HG02759 (cell line): ENCODE results near the gene SEMA6A.

Experiments
- ATAC-seq: cut with Tn5 transposase; IDR thresholded peaks from one replicate; pipeline ENCODE4 v1.9.1; 2021; ENCODE audit warnings: mild to moderate bottlenecking, moderate library complexity; ENCODE audit not compliant: unreplicated experiment

Gene SEMA6A

GRCh38 chr5:116467465-116467843 lies 107.2 kb downstream of the SEMA6A start:
- no peak for ATAC-seq

- ATAC-seq, result no peak
These were observed 107.7 kb downstream of the SEMA6A start for GRCh38 chr5:116466727-116467464.

GRCh38 chr5:116465411-116465810 lies 109.2 kb downstream of the SEMA6A start:
- no peak for ATAC-seq

- ATAC-seq, result no peak
These were observed 110.4 kb downstream of the SEMA6A start for GRCh38 chr5:116464144-116464708.

GRCh38 chr5:116462500-116462899 lies 112.1 kb downstream of the SEMA6A start:
- ATAC-seq, result no peak

- no peak for ATAC-seq
These were observed 115.3 kb downstream of the SEMA6A start for GRCh38 chr5:116459301-116459700.

- no peak for ATAC-seq
These were observed 117.6 kb downstream of the SEMA6A start for GRCh38 chr5:116457062-116457461.

- no peak for ATAC-seq
These were observed 118.6 kb downstream of the SEMA6A start for GRCh38 chr5:116456036-116456435.

GRCh38 chr5:116455061-116455460 lies 119.6 kb downstream of the SEMA6A start:
- no peak for ATAC-seq

GRCh38 chr5:116454417-116454927 lies 120.2 kb downstream of the SEMA6A start:
- ATAC-seq, result peak; percentile 100

- peak; percentile 18 for ATAC-seq
These were observed 120.6 kb downstream of the SEMA6A start for GRCh38 chr5:116453988-116454411.

- ATAC-seq, result no peak
These were observed 121.8 kb downstream of the SEMA6A start for GRCh38 chr5:116452774-116453368.

- ATAC-seq, result no peak
These were observed 122.6 kb downstream of the SEMA6A start for GRCh38 chr5:116451905-116452450.

GRCh38 chr5:116451066-116451465 lies 123.6 kb downstream of the SEMA6A start:
- no peak for ATAC-seq

- no peak for ATAC-seq
These were observed 125.2 kb downstream of the SEMA6A start for GRCh38 chr5:116449458-116449857.

- no peak for ATAC-seq
These were observed 125.7 kb downstream of the SEMA6A start for GRCh38 chr5:116448870-116449427.

- no peak for ATAC-seq
These were observed 126.2 kb downstream of the SEMA6A start for GRCh38 chr5:116448450-116448849.

GRCh38 chr5:116446356-116447005 lies 128.1 kb downstream of the SEMA6A start:
- ATAC-seq, result no peak

GRCh38 chr5:116445311-116445710 lies 129.3 kb downstream of the SEMA6A start:
- ATAC-seq, result no peak

- no peak for ATAC-seq
These were observed 130.0 kb downstream of the SEMA6A start for GRCh38 chr5:116444373-116445295.
